ENCODE measurements around the gene LIMD2. TPM values are rescaled to one million over a fixed set of nuclear protein-coding genes. Genes with fewer than 3 reads are reported as not detected.

Gene LIMD2
- total RNA-seq, 4 donors from 2014 or later, result 5.3 to 30.7 (median 12.2) TPM

DNA sequence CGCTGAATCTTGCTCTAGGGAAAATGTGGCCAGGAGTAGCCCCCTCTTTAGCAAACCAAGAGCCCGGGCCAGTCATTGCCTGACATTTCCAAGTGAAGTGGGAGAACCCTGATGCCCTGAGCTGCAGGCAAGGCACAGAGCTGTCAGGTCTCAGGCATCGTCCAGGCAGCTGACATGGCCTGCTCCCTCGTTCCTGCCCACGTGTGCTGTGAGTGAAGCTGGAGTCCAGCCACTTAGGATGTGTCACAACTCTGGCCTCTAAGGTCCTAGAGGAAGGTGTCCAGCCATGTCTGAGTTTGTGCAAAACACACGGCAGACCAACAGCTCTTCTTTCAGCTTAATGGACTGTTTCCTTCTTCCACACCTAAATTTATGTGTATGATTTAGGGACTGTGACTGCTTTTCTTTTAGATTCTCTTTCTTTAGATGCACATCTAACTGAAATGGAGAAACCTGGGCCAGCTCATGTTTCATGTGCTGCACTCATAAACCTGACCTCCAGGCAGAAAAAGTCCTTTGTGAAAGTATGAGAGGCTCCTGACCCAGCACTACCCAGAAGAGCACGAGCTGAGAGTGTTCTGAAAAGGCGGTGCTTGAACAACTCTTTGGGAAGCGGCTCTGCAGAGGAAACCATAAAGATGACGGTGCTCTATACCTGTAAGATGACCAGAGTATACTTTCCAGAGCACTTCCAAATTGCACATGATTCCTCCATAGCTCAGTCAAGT, 14.8 kb upstream of the LIMD2 start:
- no peaks in the 10 kb centered on the region for H3K27me3 ChIP-seq
- intact Hi-C loops (cut with DNase I; ENCODE audit: low total_unique reads) (no loop called here), in situ Hi-C loops (cut with MboI; ENCODE audit: low pct_ligation_motif_present in 1 of 4, low pct_unique_long_range_greater_than_20kb in 1 of 4, low sequenced_read_pairs in 3 of 4) (no loop called here)
- no peaks in the 10 kb centered on the region for H3K4me1 ChIP-seq
- DNase-seq, result no peak
- H3K27ac ChIP-seq, result no peak overlapping the region
- H3K36me3 ChIP-seq, result peaks cover 0 to 43% (median 0%) of the 10 kb centered on the region in 4 donors
- TF ChIP-seq POLR2AphosphoS5 (IDR thresholded peaks at IDR 0.05), result no peak
- no peak for TF ChIP-seq EP300 (IDR thresholded peaks at IDR 0.05; ENCODE audit: low read depth)
- no peak for TF ChIP-seq POLR2A (IDR thresholded peaks at IDR 0.05)
- TF ChIP-seq, protein P1, sequence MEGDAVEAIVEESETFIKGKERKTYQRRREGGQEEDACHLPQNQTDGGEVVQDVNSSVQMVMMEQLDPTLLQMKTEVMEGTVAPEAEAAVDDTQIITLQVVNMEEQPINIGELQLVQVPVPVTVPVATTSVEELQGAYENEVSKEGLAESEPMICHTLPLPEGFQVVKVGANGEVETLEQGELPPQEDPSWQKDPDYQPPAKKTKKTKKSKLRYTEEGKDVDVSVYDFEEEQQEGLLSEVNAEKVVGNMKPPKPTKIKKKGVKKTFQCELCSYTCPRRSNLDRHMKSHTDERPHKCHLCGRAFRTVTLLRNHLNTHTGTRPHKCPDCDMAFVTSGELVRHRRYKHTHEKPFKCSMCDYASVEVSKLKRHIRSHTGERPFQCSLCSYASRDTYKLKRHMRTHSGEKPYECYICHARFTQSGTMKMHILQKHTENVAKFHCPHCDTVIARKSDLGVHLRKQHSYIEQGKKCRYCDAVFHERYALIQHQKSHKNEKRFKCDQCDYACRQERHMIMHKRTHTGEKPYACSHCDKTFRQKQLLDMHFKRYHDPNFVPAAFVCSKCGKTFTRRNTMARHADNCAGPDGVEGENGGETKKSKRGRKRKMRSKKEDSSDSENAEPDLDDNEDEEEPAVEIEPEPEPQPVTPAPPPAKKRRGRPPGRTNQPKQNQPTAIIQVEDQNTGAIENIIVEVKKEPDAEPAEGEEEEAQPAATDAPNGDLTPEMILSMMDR (IDR thresholded peaks at IDR 0.05), result no peak
- H3K9me3 ChIP-seq, result no peaks in the 10 kb centered on the region
- H3K4me3 ChIP-seq, result no peak overlapping the region
- WGBS, 2 donors (ENCODE audit: low coverage in 1 of 2), result 60 to 72% methylated on average over 5 to 10 of the region's 10 CpGs

DNA sequence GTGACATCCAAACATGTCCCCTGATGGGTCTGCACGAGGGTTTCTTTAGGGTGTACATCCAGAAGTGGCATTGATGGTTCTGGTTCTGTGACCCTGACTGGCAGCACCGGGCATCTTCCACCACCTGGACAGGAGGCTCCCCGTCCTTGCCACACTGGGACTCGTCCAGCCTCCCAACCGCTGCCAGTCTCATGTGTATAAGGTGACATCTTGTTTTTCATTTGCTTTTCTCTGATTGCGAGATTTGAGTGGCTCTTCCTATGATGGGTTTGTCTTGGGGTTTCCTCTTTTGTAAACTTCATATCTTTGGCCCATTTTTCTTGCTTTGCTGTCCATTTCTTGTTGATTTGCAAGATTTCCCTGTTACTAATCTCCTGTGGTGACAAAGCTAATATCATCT, 9.2 kb upstream of the LIMD2 start:
- Histone ChIP-seq H3K9me3 (no peaks in the 10 kb centered on the region), H3K27ac (no peak overlapping the region), H3K4me3 (no peak overlapping the region), H3K27me3 (no peaks in the 10 kb centered on the region), H3K4me1 (no peaks in the 10 kb centered on the region), H3K36me3 (peaks cover 0 to 45% (median under 1%) of the 10 kb centered on the region in 4 donors)
- TF ChIP-seq, protein P1 (IDR thresholded peaks at IDR 0.05), result no peak
- TF ChIP-seq EP300 (IDR thresholded peaks at IDR 0.05; ENCODE audit: low read depth) (no peak), POLR2AphosphoS5 (IDR thresholded peaks at IDR 0.05) (no peak), POLR2A (IDR thresholded peaks at IDR 0.05) (no peak)
- 86 to 95% methylated on average over 1 to 6 of the region's 6 CpGs for WGBS, 2 donors (ENCODE audit: low coverage in 1 of 2)
- intact Hi-C loops (cut with DNase I; ENCODE audit: low total_unique reads), result no loop called here
- no peak for DNase-seq
- in situ Hi-C loops (cut with MboI; ENCODE audit: low pct_ligation_motif_present in 1 of 4, low pct_unique_long_range_greater_than_20kb in 1 of 4, low sequenced_read_pairs in 3 of 4), result no loop called here

DNA sequence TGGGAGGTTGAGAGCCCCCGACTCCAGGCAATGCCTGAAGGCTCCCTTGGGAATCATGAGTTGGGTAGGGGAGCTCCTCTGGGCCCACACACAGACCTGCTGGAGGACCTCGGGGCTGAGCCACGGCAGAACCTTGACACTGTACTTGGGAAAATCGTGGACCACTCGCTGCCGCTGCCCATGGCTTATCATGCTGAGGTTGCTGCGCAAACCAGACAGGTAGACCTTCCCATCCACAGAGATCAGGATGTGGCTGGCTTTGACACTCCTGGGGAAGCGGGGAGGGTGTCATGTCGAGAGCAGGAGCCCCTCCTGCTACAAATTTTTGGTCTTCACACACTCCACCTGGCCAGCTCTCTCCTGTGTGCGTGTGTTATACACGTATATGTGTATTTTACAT, 7.2 kb upstream of the LIMD2 start:
- DNase-seq, result no peak
- H3K27ac ChIP-seq, result no peak overlapping the region
- 82% methylated on average over 11 of the region's 11 CpGs; no CpG with 5 or more reads in 1 of the 2 donors for WGBS, 2 donors (ENCODE audit: low coverage in 1 of 2)
- no peaks in the 10 kb centered on the region for H3K27me3 ChIP-seq
- no peaks in the 10 kb centered on the region for H3K4me1 ChIP-seq
- TF ChIP-seq POLR2AphosphoS5 (IDR thresholded peaks at IDR 0.05), result no peak
- TF ChIP-seq POLR2A (IDR thresholded peaks at IDR 0.05), result no peak
- TF ChIP-seq, protein P1 (IDR thresholded peaks at IDR 0.05), result no peak
- no peak for TF ChIP-seq EP300 (IDR thresholded peaks at IDR 0.05; ENCODE audit: low read depth)
- no peaks in the 10 kb centered on the region for H3K9me3 ChIP-seq
- intact Hi-C loops (cut with DNase I; ENCODE audit: low total_unique reads) (no loop called here), in situ Hi-C loops (cut with MboI; ENCODE audit: low pct_ligation_motif_present in 1 of 4, low pct_unique_long_range_greater_than_20kb in 1 of 4, low sequenced_read_pairs in 3 of 4) (no loop called here)
- H3K36me3 ChIP-seq, result peaks cover 0 to 29% (median under 1%) of the 10 kb centered on the region in 4 donors
- no peak overlapping the region for H3K4me3 ChIP-seq

DNA sequence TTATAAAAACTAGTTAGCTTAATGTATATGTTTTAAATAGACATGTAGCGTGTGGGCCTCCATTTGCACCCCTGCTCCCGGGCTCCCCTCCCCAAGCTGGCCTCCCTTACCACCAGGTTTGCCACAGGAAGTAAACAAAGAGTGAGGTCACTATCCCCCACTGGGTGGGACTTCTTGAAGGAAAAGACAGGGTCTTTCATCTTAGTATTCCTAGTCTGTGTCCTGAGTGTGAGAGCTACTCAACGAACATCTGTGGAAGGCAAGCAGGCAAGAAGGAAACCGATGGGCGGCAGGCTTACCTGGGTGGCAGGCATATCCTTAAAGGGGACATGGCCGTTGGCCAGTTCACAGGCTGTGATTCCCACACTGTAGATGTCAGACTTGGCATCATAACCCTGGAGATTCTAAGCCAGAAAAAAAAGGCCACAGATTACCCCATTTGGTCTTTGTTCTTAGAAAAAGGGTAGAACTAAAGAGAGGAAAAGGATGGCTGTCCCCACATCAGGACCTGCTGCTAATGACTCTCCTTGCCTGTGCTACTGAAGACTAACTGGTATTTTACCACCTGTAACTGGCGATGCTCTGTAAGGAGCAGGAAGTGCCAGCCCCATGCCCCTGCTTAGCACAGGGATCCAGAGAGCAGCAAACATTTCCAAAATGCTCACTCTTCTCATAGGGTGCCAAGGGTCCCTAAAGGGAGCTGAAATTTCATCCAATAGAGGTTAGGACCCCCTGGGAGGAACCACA, 6.6 kb upstream of the LIMD2 start:
- TF ChIP-seq POLR2A (IDR thresholded peaks at IDR 0.05), result no peak
- TF ChIP-seq, protein P1 (IDR thresholded peaks at IDR 0.05), result no peak
- intact Hi-C loops (cut with DNase I; ENCODE audit: low total_unique reads), result no loop called here
- H3K27ac ChIP-seq, result no peak overlapping the region
- peaks cover 0 to 4% (median 1%) of the 10 kb centered on the region in 4 donors for H3K4me1 ChIP-seq
- 84 to 100% methylated on average over 2 to 7 of the region's 7 CpGs for WGBS, 2 donors (ENCODE audit: low coverage in 1 of 2)
- no peaks in the 10 kb centered on the region for H3K27me3 ChIP-seq
- no peaks in the 10 kb centered on the region for H3K9me3 ChIP-seq
- in situ Hi-C loops (cut with MboI; ENCODE audit: low pct_ligation_motif_present in 1 of 4, low pct_unique_long_range_greater_than_20kb in 1 of 4, low sequenced_read_pairs in 3 of 4), result no loop called here
- no peak overlapping the region for H3K4me3 ChIP-seq
- DNase-seq, result no peak
- H3K36me3 ChIP-seq, result peaks cover 0 to 23% (median under 1%) of the 10 kb centered on the region in 4 donors

Data from transverse colon (tissue), 4 donors.